Keratinocyte (primary cell): ENCODE data around the gene BCL2L1. TPM values are rescaled to one million over a fixed set of nuclear protein-coding genes. Genes with fewer than 3 reads are reported as not detected.

Source experiments
- DNase-seq: peaks from one replicate; pipeline ENCODE4 v3.0.0-alpha.2; 2011; ENCODE audit warnings: low read depth, missing footprints, low spot score
- FAIRE-seq: peaks from 2 replicates; lab custom pipeline; 2011; peaks lifted over from hg19 to GRCh38; lab: Jason Lieb, UNC
- H2AFZ ChIP-seq: 2 replicates; pipeline ENCODE4 v1.6.0; 2012; ENCODE audit warnings: low read length, control low read depth, inconsistent platforms; ENCODE audit not compliant: control insufficient read depth
- H3K27ac ChIP-seq: 2 replicates; pipeline ENCODE4 v1.5.1; 2011; ENCODE audit warnings: low read length; ENCODE audit not compliant: control insufficient read depth, insufficient read depth
- H3K27me3 ChIP-seq: 3 replicates; pipeline ENCODE4 v1.6.0; 2011; ENCODE audit warnings: low read length; ENCODE audit not compliant: control insufficient read depth, insufficient read depth; ENCODE audit errors: extremely low read depth
- H3K36me3 ChIP-seq, 2 experiments: 2 replicates in 1 of 2; 3 replicates in 1 of 2; pipeline ENCODE4 v1.5.1; 2011; ENCODE audit warnings: low read length in 2 of 2, mild to moderate bottlenecking in 1 of 2; ENCODE audit not compliant: control insufficient read depth in 2 of 2, insufficient read depth in 2 of 2; ENCODE audit errors: extremely low read depth in 1 of 2
- H3K4me1 ChIP-seq: 3 replicates; pipeline ENCODE4 v1.5.1; 2011; ENCODE audit warnings: low read length; ENCODE audit not compliant: control insufficient read depth, insufficient read depth; ENCODE audit errors: extremely low read depth
- H3K4me2 ChIP-seq: 3 replicates; pipeline ENCODE4 v1.6.0; 2011; ENCODE audit warnings: low read depth, low read length; ENCODE audit not compliant: control insufficient read depth, insufficient read depth; ENCODE audit errors: extremely low read depth
- H3K4me3 ChIP-seq, 3 experiments: fragments of 200-600 bp in 1 of 3; sonication (generic) in 1 of 3; 2 replicates in 2 of 3; 3 replicates in 1 of 3; pipeline ENCODE4 v1.5.1; 2011 to 2016; ENCODE audit warnings: low read length in 3 of 3, mild to moderate bottlenecking in 3 of 3, control low read depth in 2 of 3, inconsistent platforms in 1 of 3, low read depth in 1 of 3, mixed read lengths in 1 of 3, mixed run types in 1 of 3, moderate library complexity in 1 of 3; ENCODE audit not compliant: control insufficient read depth in 2 of 3, insufficient read depth in 2 of 3; ENCODE audit errors: extremely low read depth in 1 of 3
- H3K79me2 ChIP-seq: 2 replicates; pipeline ENCODE4 v1.6.0; 2012; ENCODE audit warnings: low read length; ENCODE audit not compliant: control insufficient read depth, insufficient read depth
- H3K9ac ChIP-seq: 3 replicates; pipeline ENCODE4 v1.6.0; 2011; ENCODE audit warnings: low read length; ENCODE audit not compliant: control insufficient read depth, insufficient read depth; ENCODE audit errors: extremely low read depth
- H3K9me1 ChIP-seq: 3 replicates; pipeline ENCODE4 v1.6.0; 2011; ENCODE audit warnings: low read length; ENCODE audit not compliant: control insufficient read depth, insufficient read depth; ENCODE audit errors: extremely low read depth
- H3K9me3 ChIP-seq: 2 replicates; pipeline ENCODE4 v1.5.1; 2012; ENCODE audit warnings: low read depth, low read length; ENCODE audit not compliant: control insufficient read depth
- H4K20me1 ChIP-seq: 3 replicates; pipeline ENCODE4 v1.6.0; 2011; ENCODE audit warnings: low read length; ENCODE audit not compliant: control insufficient read depth, insufficient read depth; ENCODE audit errors: extremely low read depth
- CTCF ChIP-seq, 3 experiments: IDR thresholded peaks in 1 of 3; conservative IDR thresholded peaks in 1 of 3; optimal IDR thresholded peaks in 1 of 3; 2 replicates in 2 of 3; 3 replicates in 1 of 3; pipeline versions ENCODE3 to v1.5.1; 2011; ENCODE audit warnings: low read length in 3 of 3, mild to moderate bottlenecking in 3 of 3, moderate library complexity in 2 of 3, control low read depth in 1 of 3, inconsistent platforms in 1 of 3; ENCODE audit not compliant: insufficient read depth in 2 of 3; ENCODE audit errors: extremely low read depth in 1 of 3
- EZH2 ChIP-seq: IDR thresholded peaks from one replicate; pipeline ENCODE4 v1.6.1; 2012; ENCODE audit warnings: inconsistent platforms, mild to moderate bottlenecking, low read length, moderate library complexity
- dilution Hi-C: fragments of 300-500 bp; cut with MboI; formaldehyde crosslinking; loops from one replicate; pipeline ENCODE4 v1.7.0; 2020; ENCODE audit warnings: low sequenced_read_pairs; ENCODE audit not compliant: extremely low pct_ligation_motif_present
- polyA minus RNA-seq, 3 experiments: library from RNA; depleted of rRNA, polyadenylated mRNA; stranded (reverse); fragments of >200 nt; gene quantifications; 1 replicate in 1 of 3; 2 replicates in 1 of 3; 3 replicates in 1 of 3; pipeline ENCODE4 v1.2.3, GENCODE V29; 2011
- polyA plus RNA-seq, 5 experiments: library from polyadenylated mRNA; depleted of rRNA in 3 of 5; stranded (reverse) in 3 of 5; stranded (forward) in 1 of 5; unstranded in 1 of 5; fragments of >200 nt; gene quantifications; 1 replicate in 1 of 5; 2 replicates in 3 of 5; 3 replicates in 1 of 5; pipeline versions ENCODE4 v1.2.1 to v1.2.3, GENCODE V29; 2011 to 2012; ENCODE audit warnings: missing spikeins in 2 of 5, low read depth in 1 of 5, low replicate concordance in 1 of 5

BCL2L1 gene
- polyA plus RNA-seq: 90.0 to 142 TPM (median 109 TPM) in 3 replicates
- 197 TPM for polyA plus RNA-seq (2011; ENCODE audit: low read depth)
- 118 and 127 TPM in 2 replicates for polyA plus RNA-seq (2011; cell fraction: cytosol; rRNA removed)
- 135 and 145 TPM in 2 replicates for polyA plus RNA-seq (2011; cell fraction: nucleus; rRNA removed)
- 123 and 151 TPM in 2 replicates for polyA plus RNA-seq (2012; ENCODE audit: low replicate concordance)
- polyA minus RNA-seq: 66.2 to 107 TPM (median 79.9 TPM) in 3 replicates
- 90.0 TPM for polyA minus RNA-seq (2011; cell fraction: cytosol; rRNA and poly(A)+ RNA removed)
- polyA minus RNA-seq (2011; cell fraction: nucleus; rRNA and poly(A)+ RNA removed): 68.3 and 89.0 TPM in 2 replicates

- peaks cover 26% of the 10 kb centered on the region for H3K4me1 ChIP-seq
- peak within 1 kb of the TSS; percentile 64 for H2AFZ ChIP-seq
- DNase-seq: no peak
- no peaks in the 10 kb centered on the region for H3K27me3 ChIP-seq
- dilution Hi-C loops: no loop called here
- H3K9me3 ChIP-seq: no peaks in the 10 kb centered on the region
- TF ChIP-seq EZH2 (no peak), CTCF (optimal IDR thresholded peaks at IDR 0.05 in 1 of 3, IDR thresholded peaks at IDR 0.05 in 1 of 3, conservative IDR thresholded peaks at IDR 0.05 in 1 of 3; ENCODE audit: extremely low read depth in 1 of 3, insufficient read depth in 2 of 3, low read length in 3 of 3) (peak; percentile 56 to 90 (median 74))
- no peaks in the 10 kb centered on the region for H3K9me1 ChIP-seq
- H3K27ac ChIP-seq: peak within 1 kb of the TSS; percentile 98
- peaks cover 55% of the 10 kb centered on the region for H3K79me2 ChIP-seq
- no peaks in the 10 kb centered on the region for H4K20me1 ChIP-seq
- H3K36me3 ChIP-seq: peaks cover 15 to 32% of the 10 kb centered on the region in 2 experiments
- H3K4me2 ChIP-seq: peak within 1 kb of the TSS; percentile 98
- FAIRE-seq: no peak
- peak within 1 kb of the TSS; percentile 99 for H3K9ac ChIP-seq
- peak within 1 kb of the TSS; percentile 79 to 97 (median 83) for H3K4me3 ChIP-seq
These were observed at the start of gene BCL2L1 for GRCh38 chr20:31722257-31723068. BCL2L1 (minus strand) TSS chr20:31722868; CDS start chr20:31722218, 650 bp downstream.

GRCh38 chr20:31770243-31770642, 47.6 kb upstream of the BCL2L1 start:
- Histone ChIP-seq H4K20me1 (peaks cover 4% of the 10 kb centered on the region), H3K9me1 (no peaks in the 10 kb centered on the region), H3K27ac (no peak overlapping the region), H3K79me2 (peaks cover 7% of the 10 kb centered on the region), H2AFZ (no peak overlapping the region), H3K9ac (no peak overlapping the region), H3K4me2 (no peak overlapping the region), H3K27me3 (no peaks in the 10 kb centered on the region), H3K4me1 (no peaks in the 10 kb centered on the region), H3K9me3 (no peaks in the 10 kb centered on the region), H3K36me3 (peaks cover 4 to 28% of the 10 kb centered on the region in 2 experiments), H3K4me3 (no peak overlapping the region)
- no peak for TF ChIP-seq EZH2
- TF ChIP-seq CTCF (optimal IDR thresholded peaks at IDR 0.05 in 1 of 3, IDR thresholded peaks at IDR 0.05 in 1 of 3, conservative IDR thresholded peaks at IDR 0.05 in 1 of 3; ENCODE audit: extremely low read depth in 1 of 3, insufficient read depth in 2 of 3, low read length in 3 of 3): no peak
- no peak for DNase-seq
- dilution Hi-C loops: no loop called here
- no peak for FAIRE-seq
